NCI-H1694 treated with DMSO at 0.1 percent for 48 hours (cell line): Measurements from ENCODE around the gene ADAMTS15.
A peak's percentile ranks its signal among the peaks of the same experiment; 100 is the strongest.

Experiments used
- DNase-seq: peaks from one replicate; lab custom pipeline; 2025; lab: John Stamatoyannopoulos, UW

Gene ADAMTS15, protein sequence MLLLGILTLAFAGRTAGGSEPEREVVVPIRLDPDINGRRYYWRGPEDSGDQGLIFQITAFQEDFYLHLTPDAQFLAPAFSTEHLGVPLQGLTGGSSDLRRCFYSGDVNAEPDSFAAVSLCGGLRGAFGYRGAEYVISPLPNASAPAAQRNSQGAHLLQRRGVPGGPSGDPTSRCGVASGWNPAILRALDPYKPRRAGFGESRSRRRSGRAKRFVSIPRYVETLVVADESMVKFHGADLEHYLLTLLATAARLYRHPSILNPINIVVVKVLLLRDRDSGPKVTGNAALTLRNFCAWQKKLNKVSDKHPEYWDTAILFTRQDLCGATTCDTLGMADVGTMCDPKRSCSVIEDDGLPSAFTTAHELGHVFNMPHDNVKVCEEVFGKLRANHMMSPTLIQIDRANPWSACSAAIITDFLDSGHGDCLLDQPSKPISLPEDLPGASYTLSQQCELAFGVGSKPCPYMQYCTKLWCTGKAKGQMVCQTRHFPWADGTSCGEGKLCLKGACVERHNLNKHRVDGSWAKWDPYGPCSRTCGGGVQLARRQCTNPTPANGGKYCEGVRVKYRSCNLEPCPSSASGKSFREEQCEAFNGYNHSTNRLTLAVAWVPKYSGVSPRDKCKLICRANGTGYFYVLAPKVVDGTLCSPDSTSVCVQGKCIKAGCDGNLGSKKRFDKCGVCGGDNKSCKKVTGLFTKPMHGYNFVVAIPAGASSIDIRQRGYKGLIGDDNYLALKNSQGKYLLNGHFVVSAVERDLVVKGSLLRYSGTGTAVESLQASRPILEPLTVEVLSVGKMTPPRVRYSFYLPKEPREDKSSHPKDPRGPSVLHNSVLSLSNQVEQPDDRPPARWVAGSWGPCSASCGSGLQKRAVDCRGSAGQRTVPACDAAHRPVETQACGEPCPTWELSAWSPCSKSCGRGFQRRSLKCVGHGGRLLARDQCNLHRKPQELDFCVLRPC

GRCh38 chr11:130448416-130449309, at the start of gene ADAMTS15:
ADAMTS15 (plus strand) TSS chr11:130448645; CDS start chr11:130448974, 329 bp downstream.
- DNase-seq = peak; percentile 7

DNA sequence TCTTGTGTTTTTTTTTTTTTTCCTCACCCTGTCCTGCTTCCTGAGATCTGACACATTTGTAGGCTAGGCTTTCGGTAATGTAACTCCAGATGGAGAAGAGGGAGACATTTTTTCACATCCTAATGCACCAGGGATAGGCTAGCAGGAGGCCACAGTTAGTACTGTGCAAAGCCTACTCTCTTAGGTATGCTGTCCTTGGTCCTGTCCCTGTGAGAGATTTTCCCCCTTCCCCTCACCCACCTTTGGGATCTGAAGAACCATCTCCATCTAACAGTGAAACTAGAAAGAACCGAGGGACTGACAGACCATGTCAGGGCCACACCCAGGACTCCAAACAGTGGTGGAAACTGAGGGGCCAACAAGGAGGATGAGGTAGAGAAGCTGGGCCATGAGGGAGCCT, 49.2 kb upstream of the ADAMTS15 start:
- no peak for DNase-seq

GRCh38 chr11:130400781-130401483, 47.5 kb upstream of the ADAMTS15 start:
- no peak for DNase-seq

DNA sequence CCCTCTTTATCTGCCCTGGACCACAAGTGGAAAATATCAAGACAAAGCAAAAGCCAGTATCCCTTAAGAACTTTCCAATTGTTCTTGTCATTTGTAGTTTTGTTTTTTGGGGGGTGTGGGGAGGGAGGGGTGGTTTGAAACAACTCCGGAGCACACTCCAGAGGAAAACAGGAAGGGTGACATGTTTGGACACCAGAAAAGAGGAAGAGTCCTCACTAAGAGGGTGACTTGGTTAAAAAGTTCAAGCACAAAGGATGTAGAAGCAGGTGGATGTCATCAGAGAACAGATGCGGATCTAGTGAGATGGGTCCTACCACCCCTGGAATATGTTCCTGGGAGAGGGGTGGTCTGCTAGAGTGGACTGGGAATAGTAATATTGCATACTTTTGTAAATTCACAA, 45.9 kb upstream of the ADAMTS15 start:
- DNase-seq = no peak

DNA sequence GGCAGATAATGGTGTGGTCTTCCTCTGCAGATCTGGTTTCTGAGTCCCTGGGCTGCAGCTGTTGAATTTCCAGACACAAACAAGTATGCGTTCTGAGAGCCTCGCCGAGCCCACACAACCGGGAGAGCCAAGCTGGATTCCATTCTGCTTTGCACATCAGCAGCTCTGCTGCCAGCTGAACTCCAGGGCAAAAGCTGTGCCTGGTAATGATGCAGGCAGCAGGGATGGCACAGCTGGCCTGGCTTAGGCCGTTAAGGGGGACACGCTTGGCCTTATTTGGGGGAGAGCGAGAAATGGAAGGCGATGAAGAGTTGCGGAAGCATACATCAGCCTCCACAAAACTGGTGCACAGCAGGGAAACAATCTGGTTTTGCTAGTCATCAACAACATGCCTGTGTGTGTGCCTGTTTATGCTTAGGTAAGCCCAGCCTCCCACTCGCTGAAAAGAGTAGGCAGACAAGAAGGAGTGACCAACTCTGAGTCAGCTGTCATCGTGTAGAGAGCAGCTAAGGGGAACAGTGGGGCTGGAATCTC, 45.1 kb upstream of the ADAMTS15 start:
- no peak for DNase-seq

DNA sequence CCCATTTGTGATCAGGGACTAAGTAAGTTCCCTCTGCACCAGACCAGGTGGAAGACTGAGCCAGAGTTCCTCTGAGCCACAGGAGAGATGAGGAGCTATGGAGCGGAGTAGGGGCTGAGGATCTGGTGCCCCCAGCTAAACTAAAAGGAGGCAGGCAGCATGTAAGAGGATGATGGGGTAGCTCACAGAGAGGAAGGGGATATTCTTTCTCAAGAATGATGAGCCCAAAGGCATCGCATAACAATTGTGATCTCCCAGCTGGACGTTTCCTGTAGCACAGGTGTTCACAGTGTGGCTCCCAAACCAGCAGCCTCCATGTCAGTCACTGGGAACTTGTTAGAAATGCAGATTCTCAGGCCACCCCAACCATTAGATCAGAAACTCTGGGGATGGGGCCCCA, 44.5 kb upstream of the ADAMTS15 start:
- no peak for DNase-seq

- DNase-seq = no peak
These were observed 43.7 kb upstream of the ADAMTS15 start for GRCh38 chr11:130404727-130405126.

- DNase-seq = no peak
These were observed 43.0 kb upstream of the ADAMTS15 start for GRCh38 chr11:130405428-130405827.

- DNase-seq = no peak
These were observed 40.5 kb upstream of the ADAMTS15 start for GRCh38 chr11:130407978-130408377.

- DNase-seq = no peak
These were observed 40.0 kb upstream of the ADAMTS15 start for GRCh38 chr11:130408401-130408890.

GRCh38 chr11:130408901-130409300, 39.5 kb upstream of the ADAMTS15 start:
- DNase-seq = no peak

DNA sequence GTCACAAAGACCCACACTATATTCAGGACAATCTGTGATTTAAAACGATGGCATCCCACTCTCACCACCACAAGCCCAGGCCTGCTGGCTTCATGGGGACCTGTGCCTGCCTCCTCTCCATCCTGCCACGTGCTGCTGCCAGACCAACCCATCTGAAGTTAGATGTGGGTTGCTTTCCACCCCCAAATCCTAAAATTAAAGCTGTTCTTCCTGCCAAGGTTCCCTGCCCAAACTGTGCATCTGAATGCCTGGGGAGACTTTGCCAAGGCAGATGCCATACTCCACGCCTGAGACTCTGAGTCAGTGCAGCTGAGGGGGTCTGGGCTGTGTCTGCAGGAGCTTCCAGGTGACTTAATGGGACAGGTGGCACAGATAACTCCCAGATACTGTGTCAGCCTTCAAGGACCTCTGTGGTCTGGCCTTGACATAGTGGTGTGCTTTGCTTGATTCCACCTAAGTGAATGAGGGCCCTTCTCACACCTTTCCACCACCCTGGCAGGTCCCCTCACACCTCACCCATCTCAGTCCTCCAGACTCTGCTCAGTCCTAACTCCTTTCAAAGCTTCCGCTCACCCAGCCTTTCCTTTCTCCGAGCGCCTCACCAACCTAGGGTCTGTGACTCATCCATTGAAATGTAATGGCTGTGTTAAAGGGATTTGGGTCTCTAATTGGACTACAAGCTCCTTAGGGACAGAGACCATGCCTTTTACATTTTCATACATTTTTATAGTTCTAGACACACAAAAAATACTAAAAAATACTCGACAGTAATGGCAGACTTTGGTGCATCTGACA, 38.7 kb upstream of the ADAMTS15 start:
- no peak for DNase-seq

DNA sequence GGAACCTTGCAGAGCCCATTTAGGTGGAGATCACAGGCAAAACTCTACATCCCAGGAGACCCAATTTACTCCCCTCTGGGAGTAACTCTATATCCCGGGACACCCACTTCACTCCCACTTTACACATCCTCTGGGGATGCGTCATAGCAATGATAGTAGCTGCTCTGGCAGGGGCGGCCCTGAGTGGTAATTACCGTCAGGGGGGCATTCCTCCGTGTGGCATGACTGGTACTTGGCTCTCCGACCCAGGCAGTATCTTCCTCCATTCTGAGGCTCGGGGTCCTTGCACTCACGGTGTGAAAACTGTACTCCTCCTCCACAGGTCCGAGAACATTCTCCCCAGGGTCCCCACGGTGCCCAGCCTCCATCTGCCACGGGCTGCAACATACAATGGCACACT, 37.2 kb upstream of the ADAMTS15 start:
- DNase-seq = no peak

GRCh38 chr11:130413405-130414106, 34.9 kb upstream of the ADAMTS15 start:
- no peak for DNase-seq

DNA sequence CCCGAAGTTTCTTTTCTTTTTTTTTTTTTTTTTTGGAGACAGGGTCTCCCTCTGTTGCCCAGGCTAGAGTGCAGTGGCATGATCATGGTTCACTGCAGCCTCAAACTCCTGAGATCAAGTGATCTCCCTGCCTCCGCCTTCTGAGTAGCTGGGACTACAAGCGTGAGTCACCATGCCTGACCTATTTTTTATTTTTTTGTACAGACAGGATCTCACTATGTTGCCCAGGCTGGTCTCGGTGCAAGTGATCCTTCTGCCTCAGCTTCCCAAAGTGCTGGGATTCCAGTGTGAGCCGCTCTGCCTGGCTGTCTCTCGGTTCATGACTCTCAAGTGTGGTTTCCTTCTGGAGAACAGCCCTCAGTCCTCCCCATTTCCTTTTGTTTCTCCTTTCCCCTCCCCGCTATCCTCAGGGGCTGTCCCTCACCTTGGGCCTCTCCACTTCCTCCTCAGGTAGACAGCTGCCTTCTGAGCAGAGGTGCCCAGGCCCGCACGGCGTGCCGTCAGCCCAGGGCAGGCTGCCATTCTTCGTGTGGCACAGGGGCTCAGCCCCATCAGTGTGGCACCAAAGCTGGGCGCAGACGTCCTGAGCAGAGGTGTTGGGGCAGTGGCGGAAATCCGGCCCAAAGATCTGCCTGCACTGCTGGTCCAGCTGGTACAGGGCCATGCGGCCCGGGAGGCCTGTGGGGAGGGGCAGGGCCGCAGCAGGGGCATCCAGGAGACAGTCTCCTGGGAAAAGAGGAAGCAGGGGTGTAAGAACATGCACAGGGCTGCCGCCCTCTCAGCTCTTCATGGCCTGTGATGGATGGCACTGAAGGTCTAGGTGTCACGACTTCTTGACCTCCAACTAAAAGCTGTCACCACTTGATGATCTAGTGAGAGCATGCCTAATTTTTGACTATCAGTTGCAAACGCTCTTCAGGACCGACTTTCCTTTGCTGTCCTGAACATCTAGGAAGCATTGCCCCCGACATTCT, 34.1 kb upstream of the ADAMTS15 start:
- DNase-seq = no peak

GRCh38 chr11:130415731-130416529, 32.5 kb upstream of the ADAMTS15 start:
- no peak for DNase-seq

DNA sequence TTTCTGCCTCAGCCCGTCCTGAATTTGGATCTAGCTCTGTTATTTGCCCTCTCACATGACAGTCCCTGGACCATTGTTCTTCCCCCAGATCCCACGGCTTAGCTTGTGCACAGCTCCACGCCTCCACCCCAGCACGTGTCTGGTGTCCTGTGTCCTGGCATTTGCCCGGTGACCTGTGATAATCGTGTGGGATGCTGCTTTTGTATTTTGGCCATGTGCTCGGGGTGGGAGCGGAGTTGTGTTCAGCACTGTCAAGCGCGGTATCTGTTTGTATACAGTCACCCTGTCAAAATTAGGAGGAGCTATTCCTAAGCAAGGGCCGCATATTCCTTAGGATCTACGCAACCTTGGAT, 31.9 kb upstream of the ADAMTS15 start:
- DNase-seq = no peak
